NCI-H2171 (cell line): ENCODE results near the gene DAAM2.

Experiments used
- DNase-seq: peaks from one replicate; lab custom pipeline; 2025; lab: John Stamatoyannopoulos, UW

DAAM2 gene

DNA sequence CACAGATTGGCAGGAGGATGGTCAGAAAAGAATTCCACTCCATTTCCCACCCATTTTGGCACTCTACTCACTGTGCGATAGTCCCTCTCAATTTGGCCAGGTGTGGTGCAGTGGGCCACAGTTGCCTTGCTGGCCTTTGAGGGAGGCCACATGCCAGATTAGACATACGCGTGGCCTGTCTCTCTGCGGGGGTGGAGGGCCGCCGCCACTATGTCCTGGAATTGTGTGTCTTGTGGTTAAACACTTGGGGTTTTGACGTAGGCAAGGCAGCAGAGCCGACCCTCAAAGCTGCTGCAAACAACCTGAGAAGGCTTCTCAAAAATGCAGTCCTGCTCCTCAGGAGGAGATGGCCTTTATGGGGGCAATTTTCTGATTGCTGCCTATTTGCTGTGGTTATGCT lies 4.9 kb upstream of the DAAM2 start:
- no peak for DNase-seq

DNA sequence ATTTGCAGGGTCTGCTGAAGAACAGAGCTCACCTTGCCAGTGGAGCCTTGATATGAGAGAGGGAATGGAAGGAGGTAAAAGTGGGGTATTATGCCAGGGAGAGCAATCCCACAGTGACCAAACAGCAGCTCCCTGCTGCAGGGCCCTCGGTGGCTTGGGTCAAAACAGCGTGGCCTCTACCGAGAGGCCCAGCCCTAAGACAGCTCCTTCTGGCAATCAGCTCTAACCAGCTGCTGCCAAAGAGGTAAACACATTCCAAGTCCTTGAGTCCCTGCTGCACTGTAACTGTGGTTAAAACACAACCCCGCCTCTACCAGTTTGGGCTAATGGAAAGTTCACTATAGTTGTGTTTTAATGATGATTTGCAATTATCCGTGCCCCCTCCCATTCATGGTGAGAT lies 1.4 kb upstream of the DAAM2 start:
- no peak for DNase-seq

GRCh38 chr6:39791311-39791710 lies 865 bp upstream of the DAAM2 start:
- DNase-seq: no peak

DNA sequence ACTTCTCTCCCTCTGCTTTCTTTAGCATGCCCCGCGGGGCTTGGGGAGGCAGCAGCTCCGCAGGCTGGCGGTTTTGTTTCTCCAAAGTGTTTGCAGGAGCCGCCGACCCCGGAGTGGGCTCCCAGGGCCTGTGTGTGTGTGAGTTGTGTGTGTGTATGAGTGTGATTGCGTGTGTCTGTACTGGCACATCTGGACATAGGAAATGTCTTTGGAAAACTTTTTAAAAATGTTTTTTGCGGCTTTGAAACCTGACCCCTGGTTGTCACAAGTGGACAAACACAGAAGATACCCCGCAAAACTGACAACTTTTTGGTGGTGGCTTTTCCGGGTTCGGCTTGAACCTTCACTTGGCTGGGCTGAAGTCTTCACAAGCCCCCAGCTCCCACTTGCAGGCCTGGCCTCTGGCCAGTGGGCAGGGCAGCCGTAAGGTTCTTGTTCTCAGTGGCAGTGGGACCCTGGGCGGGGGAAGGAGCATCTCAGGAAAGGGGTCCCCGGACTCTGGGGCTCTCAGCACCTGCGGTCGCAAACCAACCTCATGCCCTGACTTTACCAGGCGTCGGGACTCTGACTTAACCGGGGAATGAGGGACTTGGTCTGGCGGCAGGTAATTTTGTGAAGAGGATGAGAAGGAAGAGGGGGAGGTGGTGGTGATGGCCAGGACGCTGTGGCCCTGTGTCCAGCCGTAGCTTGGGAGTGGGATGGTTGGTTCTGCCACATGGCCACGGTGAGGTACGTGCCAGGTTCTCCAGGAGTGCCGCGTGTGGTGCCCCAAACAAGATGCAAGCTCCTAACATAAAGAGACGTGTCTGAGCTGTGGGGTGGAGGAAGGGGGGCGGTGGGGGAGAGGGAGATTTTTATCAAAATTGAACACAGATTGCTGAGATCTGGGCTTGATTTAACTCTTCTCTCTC lies 619 bp downstream of the DAAM2 start:
- no peak for DNase-seq

DNA sequence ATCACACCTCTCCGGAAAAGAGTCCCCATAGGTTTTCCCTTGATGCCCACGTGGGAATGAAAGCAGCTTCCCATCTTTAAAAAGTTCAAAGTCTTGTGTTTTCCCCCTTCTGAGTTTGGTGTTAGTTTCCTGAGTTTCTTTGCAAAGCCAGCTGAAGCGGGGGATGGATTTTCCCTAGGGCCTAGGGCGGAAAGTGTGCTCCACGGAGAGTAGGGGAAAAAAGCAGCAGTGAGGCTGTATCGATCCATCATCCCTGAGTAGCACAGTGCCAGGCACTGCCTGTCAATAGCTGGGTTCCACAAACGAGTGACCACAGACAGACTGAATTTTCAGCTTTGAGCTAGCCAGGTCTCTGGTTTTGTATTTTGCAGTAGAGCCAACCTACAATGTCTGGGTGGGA lies 1.3 kb downstream of the DAAM2 start:
- no peak for DNase-seq

- DNase-seq: no peak
Observed at GRCh38 chr6:39794231-39794630, 2.1 kb downstream of the DAAM2 start.

GRCh38 chr6:39797751-39798150 lies 5.6 kb downstream of the DAAM2 start:
- DNase-seq: no peak

DNA sequence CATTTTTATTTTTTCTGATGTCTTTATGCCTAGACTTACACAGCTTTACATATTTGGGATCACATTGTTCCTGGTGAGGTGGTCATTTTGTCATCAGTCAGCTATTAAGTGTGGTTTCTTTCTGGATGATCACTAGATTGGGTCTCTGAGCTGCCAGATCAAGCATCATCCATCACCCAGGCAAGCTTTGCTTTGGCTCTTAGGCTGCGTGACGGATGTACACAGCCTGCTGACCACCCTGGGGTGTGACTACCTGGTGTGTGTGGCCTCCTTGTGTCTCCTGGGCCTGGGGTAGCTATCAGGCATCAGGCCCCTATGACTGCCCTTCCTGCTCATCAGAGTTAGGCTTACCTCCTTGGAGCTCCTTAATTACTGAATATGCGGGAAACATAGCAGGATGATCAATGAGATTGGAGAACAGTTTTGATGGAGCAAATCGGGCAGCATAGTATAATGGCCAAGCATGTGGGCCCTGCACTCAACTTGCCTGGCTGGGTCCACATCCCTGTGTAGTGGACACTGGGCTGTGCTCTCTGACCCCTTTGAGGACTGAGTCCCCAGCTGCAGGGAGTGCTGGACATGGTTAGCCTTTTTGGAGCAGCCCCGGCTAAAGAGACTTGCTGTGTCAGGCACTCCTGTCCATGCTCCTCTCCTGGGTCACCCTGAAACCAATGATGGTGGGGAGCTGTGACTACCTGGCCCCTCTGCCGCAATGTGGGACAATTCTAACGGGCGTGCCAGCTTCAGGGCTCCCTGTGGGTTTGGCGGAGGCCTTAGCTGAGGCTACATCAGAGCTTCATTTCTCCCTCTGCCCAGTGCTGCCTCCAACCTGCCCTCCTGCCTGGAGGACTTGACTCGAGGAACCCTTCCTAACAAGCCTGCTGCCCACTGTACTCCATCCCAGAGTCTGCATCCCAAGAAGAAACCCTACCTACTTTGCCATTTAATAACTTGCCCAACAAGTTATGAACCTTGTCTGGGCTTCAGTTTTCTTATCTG lies 8.2 kb downstream of the DAAM2 start:
- DNase-seq: no peak

DNA sequence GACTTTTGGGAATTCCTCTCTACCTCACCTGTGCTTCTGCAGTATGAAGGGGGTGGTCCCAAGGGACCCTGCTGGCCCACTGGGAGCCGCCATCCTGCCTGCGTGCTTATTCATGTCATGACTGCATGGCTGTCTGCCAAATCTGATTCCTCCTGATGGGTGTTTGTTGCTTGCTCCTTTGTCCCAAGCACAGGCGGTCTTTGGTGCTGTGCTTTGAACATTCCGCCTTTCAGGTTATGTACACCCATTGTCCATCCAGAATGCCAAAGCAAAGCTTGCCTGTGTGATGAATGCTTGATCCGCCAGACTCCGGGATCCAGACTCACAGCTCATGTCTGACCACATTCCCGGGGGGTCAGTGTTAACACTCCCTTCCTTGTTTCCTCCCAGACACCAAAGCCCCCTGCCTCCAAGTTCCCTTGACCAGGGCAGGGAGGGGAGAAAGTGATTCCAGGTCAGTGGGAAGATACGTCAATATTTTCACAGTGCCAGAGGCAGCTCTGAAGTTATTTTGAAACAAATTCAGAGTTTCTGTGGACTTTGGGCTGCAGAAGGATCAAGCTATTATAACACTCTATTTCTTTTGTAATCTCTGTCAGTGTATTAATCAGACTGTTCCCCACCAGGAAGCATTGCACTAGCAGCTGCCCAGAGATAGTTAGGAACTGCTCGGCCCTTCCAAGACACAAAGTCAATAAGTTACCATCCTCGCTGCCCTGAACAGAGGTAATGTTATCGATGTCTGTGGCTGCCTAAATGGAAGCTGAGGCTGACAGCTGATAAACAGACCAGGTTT lies 9.5 kb downstream of the DAAM2 start:
- peak; percentile 51 for DNase-seq

- no peak for DNase-seq
Observed at GRCh38 chr6:39803872-39804271, 11.7 kb downstream of the DAAM2 start.

GRCh38 chr6:39804466-39805065 lies 12.4 kb downstream of the DAAM2 start:
- DNase-seq: no peak

DNA sequence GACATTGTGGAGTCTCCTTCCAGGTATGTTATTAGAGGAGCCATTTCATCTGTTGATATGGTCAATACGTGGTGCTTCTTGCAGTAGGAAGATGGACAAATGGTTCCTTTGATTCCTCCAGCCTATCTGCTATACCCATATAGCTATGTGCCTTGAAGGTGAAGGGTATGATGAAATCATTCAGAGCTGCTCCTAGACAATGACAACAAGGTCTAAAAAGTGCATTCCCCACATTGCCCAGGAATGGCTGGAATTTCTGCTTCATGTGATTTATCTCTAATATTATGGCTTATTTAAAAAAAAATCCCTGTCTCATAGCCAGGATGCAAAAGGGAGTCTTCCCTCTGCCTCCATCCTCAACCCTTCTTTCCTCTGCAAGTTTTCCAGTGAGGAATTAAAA lies 14.1 kb downstream of the DAAM2 start:
- DNase-seq: no peak

GRCh38 chr6:39808346-39808745 lies 16.2 kb downstream of the DAAM2 start:
- no peak for DNase-seq

GRCh38 chr6:39808964-39809363 lies 16.8 kb downstream of the DAAM2 start:
- no peak for DNase-seq

GRCh38 chr6:39811835-39812345 lies 19.7 kb downstream of the DAAM2 start:
- no peak for DNase-seq

DNA sequence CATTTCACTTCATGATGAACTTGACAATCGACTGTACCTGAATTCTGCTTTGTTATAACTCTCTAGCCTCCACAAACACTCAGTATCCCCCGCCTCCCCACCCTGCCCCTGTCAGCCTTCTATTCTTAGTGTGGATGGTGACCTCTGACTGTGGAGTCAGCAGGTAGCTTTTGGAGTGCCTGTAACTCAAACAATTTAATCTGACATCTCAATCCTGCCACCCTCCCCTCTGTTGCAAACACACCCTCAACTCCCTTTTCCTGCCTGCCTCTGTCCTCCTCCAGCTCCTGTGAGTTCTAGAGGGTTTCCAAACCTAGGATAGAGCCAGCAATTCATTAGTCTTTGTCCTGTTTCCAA lies 20.3 kb downstream of the DAAM2 start:
- DNase-seq: no peak

DNA sequence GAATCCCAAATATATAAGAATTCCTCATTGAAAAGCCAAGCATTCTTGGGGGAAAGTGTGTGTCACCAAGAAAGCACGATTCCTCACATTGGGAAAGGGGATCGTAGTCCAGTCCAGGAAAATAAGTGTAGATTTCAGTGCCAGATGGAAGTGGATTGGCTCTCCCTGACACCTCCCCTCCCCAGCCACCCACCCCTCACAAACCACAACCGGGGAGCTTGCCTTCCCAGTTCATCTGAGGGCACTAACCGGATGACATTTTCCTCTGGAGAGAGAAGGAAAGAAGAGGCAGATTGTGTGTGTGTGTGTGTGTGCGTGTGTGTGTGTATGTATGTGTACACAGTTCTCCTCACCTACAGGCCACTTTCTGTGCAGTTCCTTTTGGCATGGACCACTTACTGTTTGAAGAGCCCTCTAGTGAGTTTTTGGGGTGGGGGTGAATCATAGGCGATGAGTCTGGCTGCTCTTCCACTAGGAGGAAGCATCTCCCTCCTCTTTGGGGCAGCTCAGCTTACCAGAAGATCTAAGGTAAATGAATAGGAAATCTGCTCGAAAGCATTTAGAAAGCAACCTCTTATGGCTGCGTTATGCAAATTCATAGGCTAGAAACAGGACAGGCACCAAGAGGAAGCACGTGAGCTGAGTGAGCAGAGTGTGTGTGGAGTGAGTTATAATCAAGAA lies 20.8 kb downstream of the DAAM2 start:
- no peak for DNase-seq

DNA sequence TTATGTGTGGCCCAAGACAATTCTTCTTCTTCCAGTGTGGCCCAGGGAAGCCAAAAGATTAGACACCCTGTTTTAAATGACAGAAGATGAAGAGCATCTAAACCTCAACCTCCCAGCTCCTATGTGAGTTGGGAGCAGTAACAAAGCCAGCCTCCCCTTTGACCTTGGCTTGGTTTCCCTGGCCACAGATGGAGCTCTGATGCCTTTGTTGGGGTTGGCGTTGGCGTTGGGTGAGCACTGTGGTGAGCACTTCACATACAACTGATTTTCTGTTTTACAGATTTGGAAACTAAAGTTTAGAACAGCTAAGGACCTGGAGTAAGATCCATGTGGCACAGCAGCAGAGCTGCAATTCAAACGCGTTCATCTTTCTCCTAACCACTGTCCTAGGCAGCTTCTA lies 22.1 kb downstream of the DAAM2 start:
- DNase-seq: no peak

- no peak for DNase-seq
Observed at GRCh38 chr6:39815356-39815755, 23.2 kb downstream of the DAAM2 start.

DNA sequence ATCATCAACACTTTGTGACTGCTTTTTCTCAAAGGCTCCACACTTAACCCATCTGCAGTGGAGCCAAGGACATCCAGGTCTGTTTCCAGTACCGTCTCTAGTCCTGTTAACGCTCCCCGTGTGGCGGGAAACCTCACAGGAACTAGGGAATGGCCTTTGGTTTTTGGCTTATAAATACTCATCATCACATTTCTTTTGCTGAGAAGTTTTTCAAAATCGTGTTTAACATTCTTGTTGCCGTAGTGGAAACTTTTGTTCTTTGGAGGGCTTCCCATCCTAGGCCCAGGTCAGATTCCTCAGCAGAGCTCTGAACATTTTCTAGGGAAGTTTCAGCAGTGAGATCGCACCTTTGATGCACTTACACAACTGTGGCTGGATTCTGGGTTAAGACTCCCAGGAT lies 24.6 kb downstream of the DAAM2 start:
- DNase-seq: no peak

- DNase-seq: no peak
Observed at GRCh38 chr6:39818695-39819094, 26.5 kb downstream of the DAAM2 start.
